ENCODE results near the gene AP2A1. TPM values are rescaled to one million over a fixed set of nuclear protein-coding genes. Genes with fewer than 3 reads are reported as not detected.

The AP2A1 gene
- total RNA-seq, 1 experiment from 2014 or later = 119 TPM

GRCh38 chr19:49809941-49810389 lies 43.2 kb downstream of the AP2A1 start (continued):
- TF ChIP-seq PRDM15 (CRISPR knock-in tag; IDR thresholded peaks at IDR 0.05) = no peak

DNA sequence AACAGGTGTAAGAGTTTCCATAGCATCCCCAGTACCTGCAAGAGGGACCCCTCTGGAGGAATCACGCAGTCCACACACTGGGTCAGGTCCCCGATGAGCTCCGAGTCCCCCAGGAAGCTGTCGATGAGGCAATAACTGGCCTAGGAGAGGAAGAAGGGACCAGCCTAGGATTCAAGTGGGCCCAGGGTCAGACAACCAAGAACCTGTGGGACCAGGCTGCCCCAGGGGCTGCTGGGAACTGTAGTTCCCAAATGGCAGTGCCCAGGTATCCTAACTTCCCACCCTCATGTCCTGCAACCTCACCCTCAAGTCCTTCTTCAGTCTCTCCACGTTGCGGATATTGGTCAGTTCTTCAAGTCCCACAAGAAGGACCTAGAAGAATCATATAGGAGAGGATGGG lies 44.5 kb downstream of the AP2A1 start:
- CTCF ChIA-PET = no interaction called here
- Mint-ChIP-seq H3K36me3 (peaks cover 7% of the 10 kb centered on the region), H3K9me3 (no peaks in the 10 kb centered on the region), H3K4me1 (peaks cover 32% of the 10 kb centered on the region), H3K4me3 (peak overlapping the region; percentile 90), H3K27ac (no peak overlapping the region), H3K27me3 (ENCODE audit: low read depth) (peaks cover 5% of the 10 kb centered on the region; the same call in 1 of the 2 replicates)
- no peak for ATAC-seq
- POLR2A ChIA-PET = interaction anchor here (1.1 kb wide), 1 partner anchor 13 kb away, joined by 4 read pairs; no protein-coding TSS in a partner anchor
- no peak for DNase-seq (ENCODE audit: low spot score)
- TF ChIP-seq ATF1 (CRISPR knock-in tag; IDR thresholded peaks at IDR 0.05) (no peak), EMX1 (CRISPR knock-in tag; IDR thresholded peaks at IDR 0.05) (no peak), ZNF396 (CRISPR knock-in tag; IDR thresholded peaks at IDR 0.05; ENCODE audit: borderline replicate concordance) (no peak), TEAD4 (CRISPR knock-in tag; IDR thresholded peaks at IDR 0.05) (no peak), KAT7 (CRISPR knock-in tag; IDR thresholded peaks at IDR 0.05; ENCODE audit: borderline replicate concordance) (no peak), ZSCAN18 (CRISPR knock-in tag; IDR thresholded peaks at IDR 0.05) (no peak), CREM (CRISPR knock-in tag; IDR thresholded peaks at IDR 0.05) (no peak), ZNF281 (CRISPR knock-in tag; IDR thresholded peaks at IDR 0.05) (no peak), SP1 (CRISPR knock-in tag; conservative IDR thresholded peaks at IDR 0.05) (no peak), SOX15 (CRISPR knock-in tag; IDR thresholded peaks at IDR 0.05) (no peak), CTCF (IDR thresholded peaks at IDR 0.05) (no peak), TCF7 (CRISPR knock-in tag; IDR thresholded peaks at IDR 0.05; ENCODE audit: low read depth) (no peak), ZNF423 (CRISPR knock-in tag; IDR thresholded peaks at IDR 0.05) (no peak), TP53 (CRISPR knock-in tag; IDR thresholded peaks at IDR 0.05) (no peak)
- TF ChIP-seq, protein P1, sequence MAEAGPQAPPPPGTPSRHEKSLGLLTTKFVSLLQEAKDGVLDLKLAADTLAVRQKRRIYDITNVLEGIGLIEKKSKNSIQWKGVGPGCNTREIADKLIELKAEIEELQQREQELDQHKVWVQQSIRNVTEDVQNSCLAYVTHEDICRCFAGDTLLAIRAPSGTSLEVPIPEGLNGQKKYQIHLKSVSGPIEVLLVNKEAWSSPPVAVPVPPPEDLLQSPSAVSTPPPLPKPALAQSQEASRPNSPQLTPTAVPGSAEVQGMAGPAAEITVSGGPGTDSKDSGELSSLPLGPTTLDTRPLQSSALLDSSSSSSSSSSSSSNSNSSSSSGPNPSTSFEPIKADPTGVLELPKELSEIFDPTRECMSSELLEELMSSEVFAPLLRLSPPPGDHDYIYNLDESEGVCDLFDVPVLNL (CRISPR knock-in tag; IDR thresholded peaks at IDR 0.05; ENCODE audit: borderline replicate concordance, low read depth) = no peak
- TF ChIP-seq, protein P2, sequence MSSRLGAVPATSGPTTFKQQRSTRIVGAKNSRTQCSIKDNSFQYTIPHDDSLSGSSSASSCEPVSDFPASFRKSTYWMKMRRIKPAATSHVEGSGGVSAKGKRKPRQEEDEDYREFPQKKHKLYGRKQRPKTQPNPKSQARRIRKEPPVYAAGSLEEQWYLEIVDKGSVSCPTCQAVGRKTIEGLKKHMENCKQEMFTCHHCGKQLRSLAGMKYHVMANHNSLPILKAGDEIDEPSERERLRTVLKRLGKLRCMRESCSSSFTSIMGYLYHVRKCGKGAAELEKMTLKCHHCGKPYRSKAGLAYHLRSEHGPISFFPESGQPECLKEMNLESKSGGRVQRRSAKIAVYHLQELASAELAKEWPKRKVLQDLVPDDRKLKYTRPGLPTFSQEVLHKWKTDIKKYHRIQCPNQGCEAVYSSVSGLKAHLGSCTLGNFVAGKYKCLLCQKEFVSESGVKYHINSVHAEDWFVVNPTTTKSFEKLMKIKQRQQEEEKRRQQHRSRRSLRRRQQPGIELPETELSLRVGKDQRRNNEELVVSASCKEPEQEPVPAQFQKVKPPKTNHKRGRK (CRISPR knock-in tag; IDR thresholded peaks at IDR 0.05; ENCODE audit: borderline replicate concordance) = no peak
- TF ChIP-seq, protein P3, sequence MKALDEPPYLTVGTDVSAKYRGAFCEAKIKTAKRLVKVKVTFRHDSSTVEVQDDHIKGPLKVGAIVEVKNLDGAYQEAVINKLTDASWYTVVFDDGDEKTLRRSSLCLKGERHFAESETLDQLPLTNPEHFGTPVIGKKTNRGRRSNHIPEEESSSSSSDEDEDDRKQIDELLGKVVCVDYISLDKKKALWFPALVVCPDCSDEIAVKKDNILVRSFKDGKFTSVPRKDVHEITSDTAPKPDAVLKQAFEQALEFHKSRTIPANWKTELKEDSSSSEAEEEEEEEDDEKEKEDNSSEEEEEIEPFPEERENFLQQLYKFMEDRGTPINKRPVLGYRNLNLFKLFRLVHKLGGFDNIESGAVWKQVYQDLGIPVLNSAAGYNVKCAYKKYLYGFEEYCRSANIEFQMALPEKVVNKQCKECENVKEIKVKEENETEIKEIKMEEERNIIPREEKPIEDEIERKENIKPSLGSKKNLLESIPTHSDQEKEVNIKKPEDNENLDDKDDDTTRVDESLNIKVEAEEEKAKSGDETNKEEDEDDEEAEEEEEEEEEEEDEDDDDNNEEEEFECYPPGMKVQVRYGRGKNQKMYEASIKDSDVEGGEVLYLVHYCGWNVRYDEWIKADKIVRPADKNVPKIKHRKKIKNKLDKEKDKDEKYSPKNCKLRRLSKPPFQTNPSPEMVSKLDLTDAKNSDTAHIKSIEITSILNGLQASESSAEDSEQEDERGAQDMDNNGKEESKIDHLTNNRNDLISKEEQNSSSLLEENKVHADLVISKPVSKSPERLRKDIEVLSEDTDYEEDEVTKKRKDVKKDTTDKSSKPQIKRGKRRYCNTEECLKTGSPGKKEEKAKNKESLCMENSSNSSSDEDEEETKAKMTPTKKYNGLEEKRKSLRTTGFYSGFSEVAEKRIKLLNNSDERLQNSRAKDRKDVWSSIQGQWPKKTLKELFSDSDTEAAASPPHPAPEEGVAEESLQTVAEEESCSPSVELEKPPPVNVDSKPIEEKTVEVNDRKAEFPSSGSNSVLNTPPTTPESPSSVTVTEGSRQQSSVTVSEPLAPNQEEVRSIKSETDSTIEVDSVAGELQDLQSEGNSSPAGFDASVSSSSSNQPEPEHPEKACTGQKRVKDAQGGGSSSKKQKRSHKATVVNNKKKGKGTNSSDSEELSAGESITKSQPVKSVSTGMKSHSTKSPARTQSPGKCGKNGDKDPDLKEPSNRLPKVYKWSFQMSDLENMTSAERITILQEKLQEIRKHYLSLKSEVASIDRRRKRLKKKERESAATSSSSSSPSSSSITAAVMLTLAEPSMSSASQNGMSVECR (CRISPR knock-in tag; IDR thresholded peaks at IDR 0.05; ENCODE audit: borderline replicate concordance) = no peak
